ENCODE measurements around the gene KHK. TPM values are rescaled to one million over a fixed set of nuclear protein-coding genes. Genes with fewer than 3 reads are reported as not detected.
A peak's percentile ranks its signal among the peaks of the same experiment; 100 is the strongest.

KHK gene
- total RNA-seq, 1 experiment from 2014 or later, result 9.3 TPM

- ChIA-PET POLR2A (no interaction called here), CTCF (interaction anchor here (0.6 to 1.6 kb wide), 6 partner anchors 13 to 186 kb away, joined by 3 to 8 read pairs (median 4); partner anchors contain the start of gene SLC30A3)
- Mint-ChIP-seq H3K27ac (ENCODE audit: unreplicated experiment) (no peak overlapping the region), H3K9me3 (ENCODE audit: unreplicated experiment) (no peaks in the 10 kb centered on the region), H3K36me3 (ENCODE audit: insufficient read depth, unreplicated experiment) (no peaks in the 10 kb centered on the region), H3K27me3 (ENCODE audit: insufficient read depth, unreplicated experiment) (no peaks in the 10 kb centered on the region), H3K4me1 (ENCODE audit: low read depth, unreplicated experiment) (peaks cover 11% of the 10 kb centered on the region), H3K4me3 (ENCODE audit: unreplicated experiment) (no peak overlapping the region)
- TF ChIP-seq CTCF (IDR thresholded peaks at IDR 0.05; ENCODE audit: insufficient read depth in 1 of 2, low read depth in 1 of 2, low read length in 1 of 2, severe bottlenecking in 1 of 2, unreplicated experiment in 1 of 2), result no peak
- Histone ChIP-seq H3K4me1 (peaks cover 30% of the 10 kb centered on the region), H3K4me3 (ENCODE audit: low read depth, low read length) (no peak overlapping the region), H3K27me3 (replicated peaks; ENCODE audit: control insufficient read depth, insufficient read depth, low read length) (no peaks in the 10 kb centered on the region), H3K36me3 (ENCODE audit: control insufficient read depth, insufficient read depth, low read length) (no peaks in the 10 kb centered on the region), H3K9me3 (no peaks in the 10 kb centered on the region)
- intact Hi-C loops (cut with micrococcal nuclease; ENCODE audit: unreplicated experiment), result loop anchor here (10.0 kb wide), 1 partner anchor 191 kb away; the partner anchor contains the start of gene TRIM54
- peak in 1 of 2 experiments; percentile 27 for DNase-seq
- BruUV-seq (replicated peaks), result no TSS peak
Measured at GRCh38 chr2:27093430-27094352, 7.1 kb downstream of the KHK start.

GRCh38 chr2:27094353-27094984, 7.9 kb downstream of the KHK start:
- POLR2A ChIA-PET, result no interaction called here
- H3K9me3 Mint-ChIP-seq (ENCODE audit: unreplicated experiment), result no peaks in the 10 kb centered on the region

More at GRCh38 chr2:27094353-27094984, 7.9 kb downstream of the KHK start:
- DNase-seq, result no peak
- no peak for TF ChIP-seq CTCF (IDR thresholded peaks at IDR 0.05; ENCODE audit: insufficient read depth in 1 of 2, low read depth in 1 of 2, low read length in 1 of 2, severe bottlenecking in 1 of 2, unreplicated experiment in 1 of 2)
- Mint-ChIP-seq H3K27me3 (ENCODE audit: insufficient read depth, unreplicated experiment) (no peaks in the 10 kb centered on the region), H3K4me3 (ENCODE audit: unreplicated experiment) (no peak overlapping the region), H3K27ac (ENCODE audit: unreplicated experiment) (no peak overlapping the region), H3K36me3 (ENCODE audit: insufficient read depth, unreplicated experiment) (no peaks in the 10 kb centered on the region), H3K4me1 (ENCODE audit: low read depth, unreplicated experiment) (peaks cover 11% of the 10 kb centered on the region)
- H3K9me3 ChIP-seq, result no peaks in the 10 kb centered on the region
- no TSS peak for BruUV-seq (replicated peaks)
- CTCF ChIA-PET, result interaction anchor here (0.6 to 1.6 kb wide), 5 partner anchors 13 to 186 kb away, joined by 3 to 6 read pairs (median 4); no protein-coding TSS in a partner anchor
- no peaks in the 10 kb centered on the region for H3K36me3 ChIP-seq (ENCODE audit: control insufficient read depth, insufficient read depth, low read length)
- H3K4me3 ChIP-seq (ENCODE audit: low read depth, low read length), result no peak overlapping the region
- intact Hi-C loops (cut with micrococcal nuclease; ENCODE audit: unreplicated experiment), result loop anchor here (10.0 kb wide), 1 partner anchor 190 kb away; the partner anchor contains the start of gene TRIM54
- H3K4me1 ChIP-seq, result peaks cover 30% of the 10 kb centered on the region
- H3K27me3 ChIP-seq (replicated peaks; ENCODE audit: control insufficient read depth, insufficient read depth, low read length), result no peaks in the 10 kb centered on the region
